ENCODE measurements around the gene GMIP. TPM values are rescaled to one million over a fixed set of nuclear protein-coding genes. Genes with fewer than 3 reads are reported as not detected.

The GMIP gene
- total RNA-seq, 1 donor from 2014 or later, result 17.0 TPM

GRCh38 chr19:19591133-19591825 lies 52.2 kb downstream of the GMIP start:
- no peak overlapping the region for H3K4me3 ChIP-seq (ENCODE audit: low read depth, low read length)
- TF ChIP-seq CTCF (conservative IDR thresholded peaks at IDR 0.05; ENCODE audit: low read depth, low read length), result no peak
- DNase-seq (ENCODE audit: low read depth), result peak; percentile 76

GRCh38 chr19:19588546-19588945 lies 54.9 kb downstream of the GMIP start:
- DNase-seq (ENCODE audit: low read depth), result no peak
- no peak for TF ChIP-seq CTCF (conservative IDR thresholded peaks at IDR 0.05; ENCODE audit: low read depth, low read length)
- H3K4me3 ChIP-seq (ENCODE audit: low read depth, low read length), result no peak overlapping the region

- no peak for TF ChIP-seq CTCF (conservative IDR thresholded peaks at IDR 0.05; ENCODE audit: low read depth, low read length)
- DNase-seq (ENCODE audit: low read depth), result no peak
- no peak overlapping the region for H3K4me3 ChIP-seq (ENCODE audit: low read depth, low read length)
Observed at GRCh38 chr19:19587771-19588170, 55.7 kb downstream of the GMIP start.

- no peak for DNase-seq (ENCODE audit: low read depth)
- H3K4me3 ChIP-seq (ENCODE audit: low read depth, low read length), result no peak overlapping the region
- no peak for TF ChIP-seq CTCF (conservative IDR thresholded peaks at IDR 0.05; ENCODE audit: low read depth, low read length)
Observed at GRCh38 chr19:19584356-19584755, 59.1 kb downstream of the GMIP start.

- H3K4me3 ChIP-seq (ENCODE audit: low read depth, low read length), result no peak overlapping the region
- DNase-seq (ENCODE audit: low read depth), result no peak
- no peak for TF ChIP-seq CTCF (conservative IDR thresholded peaks at IDR 0.05; ENCODE audit: low read depth, low read length)
Observed at GRCh38 chr19:19582471-19582870, 61.0 kb downstream of the GMIP start.

GRCh38 chr19:19581391-19581790 lies 62.1 kb downstream of the GMIP start:
- H3K4me3 ChIP-seq (ENCODE audit: low read depth, low read length), result no peak overlapping the region
- DNase-seq (ENCODE audit: low read depth), result no peak
- TF ChIP-seq CTCF (conservative IDR thresholded peaks at IDR 0.05; ENCODE audit: low read depth, low read length), result no peak

- no peak for TF ChIP-seq CTCF (conservative IDR thresholded peaks at IDR 0.05; ENCODE audit: low read depth, low read length)
- H3K4me3 ChIP-seq (ENCODE audit: low read depth, low read length), result no peak overlapping the region
- DNase-seq (ENCODE audit: low read depth), result no peak
Observed at GRCh38 chr19:19580418-19580817, 63.0 kb downstream of the GMIP start.
